Neural progenitor cell (in vitro differentiated cells): Measurements from ENCODE around the gene CGA. TPM values are rescaled to one million over a fixed set of nuclear protein-coding genes. Genes with fewer than 3 reads are reported as not detected.

Source experiments
- DNase-seq: peaks from one replicate; pipeline ENCODE4 v3.0.0-alpha.2; 2016; ENCODE audit warnings: low spot score
- H2AFZ ChIP-seq: fragments of 200-600 bp; sonication (generic); replicated peaks from 2 replicates; pipeline ENCODE4 v1.6.1; 2016; ENCODE audit warnings: antibody characterized with exemption
- H3F3A ChIP-seq: fragments of 200-600 bp; sonication (generic); 2 replicates; pipeline ENCODE4 v1.6.1; 2016; ENCODE audit warnings: antibody characterized with exemption, low read depth
- H3K27ac ChIP-seq: fragments of 200-600 bp; sonication (generic); 2 replicates; pipeline ENCODE4 v1.5.1; 2016; ENCODE audit warnings: mild to moderate bottlenecking
- H3K27me3 ChIP-seq: fragments of 200-600 bp; sonication (generic); 2 replicates; pipeline ENCODE4 v1.6.1; 2016; ENCODE audit warnings: mild to moderate bottlenecking, moderate library complexity
- H3K36me3 ChIP-seq: fragments of 200-600 bp; sonication (generic); 2 replicates; pipeline ENCODE4 v1.5.1; 2016
- H3K4me1 ChIP-seq: fragments of 200-600 bp; sonication (generic); 2 replicates; pipeline ENCODE4 v1.6.1; 2016; ENCODE audit warnings: mixed run types
- H3K4me2 ChIP-seq: fragments of 200-600 bp; sonication (generic); 2 replicates; pipeline ENCODE4 v1.6.1; 2016
- H3K4me3 ChIP-seq: fragments of 200-600 bp; sonication (generic); 2 replicates; pipeline ENCODE4 v1.5.1; 2016
- H3K79me2 ChIP-seq: fragments of 200-600 bp; sonication (generic); 2 replicates; pipeline ENCODE4 v1.6.1; 2016; ENCODE audit warnings: low read depth
- H3K9ac ChIP-seq: fragments of 200-600 bp; sonication (generic); 2 replicates; pipeline ENCODE4 v1.6.1; 2016
- H3K9me3 ChIP-seq: fragments of 200-600 bp; sonication (generic); 2 replicates; pipeline ENCODE4 v1.5.1; 2016; ENCODE audit warnings: low read depth
- H4K20me1 ChIP-seq: fragments of 200-600 bp; sonication (generic); 2 replicates; pipeline ENCODE4 v1.6.1; 2016; ENCODE audit warnings: low read depth
- H3K27ac Mint-ChIP-seq: 3 replicates; pipeline ENCODE4 v1.8.0; 2021; ENCODE audit warnings: mixed read lengths
- H3K27me3 Mint-ChIP-seq: 2 replicates; pipeline ENCODE4 v1.8.0; 2022; ENCODE audit warnings: low read depth, mild to moderate bottlenecking, inconsistent platforms, moderate library complexity, mixed read lengths; ENCODE audit not compliant: insufficient read depth
- H3K36me3 Mint-ChIP-seq: 3 replicates; pipeline ENCODE4 v1.8.0; 2021; ENCODE audit warnings: mixed read lengths
- H3K4me1 Mint-ChIP-seq: 3 replicates; pipeline ENCODE4 v1.8.0; 2021; ENCODE audit warnings: mixed read lengths
- H3K4me3 Mint-ChIP-seq: 3 replicates; pipeline ENCODE4 v1.8.0; 2021; ENCODE audit warnings: mild to moderate bottlenecking, moderate library complexity, mixed read lengths
- H3K9me3 Mint-ChIP-seq: 3 replicates; pipeline ENCODE4 v1.8.0; 2020; ENCODE audit warnings: mixed read lengths
- CTCF ChIP-seq: fragments of 200-600 bp; sonication (generic); IDR thresholded peaks from 2 replicates; pipeline ENCODE4 v1.5.1; 2017; ENCODE audit warnings: antibody characterized with exemption, mild to moderate bottlenecking
- EZH2 ChIP-seq: fragments of 200-600 bp; sonication (generic); IDR thresholded peaks from 2 replicates; pipeline ENCODE4 v1.6.1; 2017; ENCODE audit warnings: antibody characterized with exemption, mild to moderate bottlenecking, moderate library complexity
- EZH2phosphoT487 ChIP-seq: fragments of 200-600 bp; sonication (generic); IDR thresholded peaks from 2 replicates; pipeline ENCODE4 v1.6.1; 2017; ENCODE audit warnings: antibody characterized with exemption
- total RNA-seq: library from RNA; depleted of rRNA; stranded (reverse); fragments of >200 nt; gene quantifications from 2 replicates; pipeline ENCODE4 v1.2.3, GENCODE V29; 2015; ENCODE audit warnings: low replicate concordance

Gene CGA
- total RNA-seq, 1 donor from 2014 or later, result not detected

- H3F3A ChIP-seq, result peaks cover 26% of the 10 kb centered on the region
- no peaks in the 10 kb centered on the region for H3K27me3 ChIP-seq
- no peaks in the 10 kb centered on the region for H3K27me3 Mint-ChIP-seq
- H3K4me3 Mint-ChIP-seq, result no peak overlapping the region
- no peaks in the 10 kb centered on the region for H3K4me1 Mint-ChIP-seq
- no peaks in the 10 kb centered on the region for H3K36me3 ChIP-seq
- peaks cover 1% of the 10 kb centered on the region for H3K36me3 Mint-ChIP-seq
- H3K9ac ChIP-seq, result no peak overlapping the region
- peaks cover 2% of the 10 kb centered on the region for H3K9me3 Mint-ChIP-seq
- H3K9me3 ChIP-seq, result no peaks in the 10 kb centered on the region
- no peaks in the 10 kb centered on the region for H4K20me1 ChIP-seq
- no peak overlapping the region for H3K4me3 ChIP-seq
- H3K27ac ChIP-seq, result no peak overlapping the region
- H2AFZ ChIP-seq, result no peak overlapping the region
- H3K79me2 ChIP-seq, result no peaks in the 10 kb centered on the region
- DNase-seq, result no peak
- no peak overlapping the region for H3K27ac Mint-ChIP-seq
- no peaks in the 10 kb centered on the region for H3K4me1 ChIP-seq
- TF ChIP-seq EZH2, result no peak
- no peak for TF ChIP-seq EZH2phosphoT487
- no peak for TF ChIP-seq CTCF
- no peak overlapping the region for H3K4me2 ChIP-seq
These were observed 32.8 kb upstream of the CGA start for GRCh38 chr6:87127737-87128136.

DNA sequence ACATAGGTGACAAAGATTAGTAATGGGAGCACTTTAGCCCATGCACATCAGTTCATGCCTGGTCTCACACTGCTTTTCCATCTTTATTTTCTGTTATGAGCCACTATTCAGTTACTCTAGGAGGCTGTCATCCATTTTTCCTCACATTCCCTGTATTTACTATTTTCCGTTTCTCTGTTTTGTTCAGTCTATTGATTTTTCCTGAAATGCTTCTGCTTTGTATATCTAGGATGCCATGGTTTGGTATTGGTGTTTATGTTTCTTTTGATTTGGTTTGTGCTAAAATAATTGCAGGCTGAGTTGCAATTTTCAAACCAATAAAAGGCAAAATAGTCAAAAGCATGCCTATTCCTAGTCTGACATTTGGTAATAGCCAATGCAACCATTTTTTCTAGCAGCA is 31.6 kb upstream of the CGA start:
- Histone ChIP-seq H3K27me3 (no peaks in the 10 kb centered on the region), H2AFZ (no peak overlapping the region), H3K9ac (no peak overlapping the region), H4K20me1 (no peaks in the 10 kb centered on the region), H3K36me3 (no peaks in the 10 kb centered on the region), H3K4me3 (no peak overlapping the region), H3K9me3 (no peaks in the 10 kb centered on the region), H3K27ac (no peak overlapping the region), H3F3A (peaks cover 26% of the 10 kb centered on the region), H3K79me2 (no peaks in the 10 kb centered on the region), H3K4me1 (no peaks in the 10 kb centered on the region), H3K4me2 (no peak overlapping the region)
- Mint-ChIP-seq H3K9me3 (peaks cover 4% of the 10 kb centered on the region), H3K4me1 (no peaks in the 10 kb centered on the region), H3K27ac (no peak overlapping the region), H3K4me3 (no peak overlapping the region), H3K36me3 (peaks cover 1% of the 10 kb centered on the region), H3K27me3 (no peaks in the 10 kb centered on the region)
- TF ChIP-seq EZH2phosphoT487 (no peak), EZH2 (no peak), CTCF (no peak)
- DNase-seq, result no peak

DNA sequence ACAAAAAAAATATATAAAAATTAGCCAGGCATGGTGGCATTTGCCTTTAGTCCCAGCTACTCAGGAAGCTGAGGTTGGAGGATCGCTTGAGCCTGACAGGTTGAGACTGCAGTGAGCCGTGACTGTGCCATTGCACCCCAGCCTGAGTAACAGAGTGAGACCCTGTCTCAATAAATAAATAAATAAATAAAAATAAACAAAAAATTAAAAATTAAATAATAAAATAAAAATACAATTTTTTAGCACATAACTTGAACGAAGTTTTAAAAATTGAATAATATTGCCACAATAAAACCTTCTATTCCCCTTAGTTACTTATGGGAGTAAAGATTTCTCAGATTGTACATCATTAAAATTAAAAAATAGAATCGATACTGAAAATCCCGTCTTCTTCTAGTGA is 29.2 kb upstream of the CGA start:
- no peak overlapping the region for H3K9ac ChIP-seq
- H2AFZ ChIP-seq, result no peak overlapping the region
- no peak overlapping the region for H3K27ac Mint-ChIP-seq
- H3K27me3 ChIP-seq, result no peaks in the 10 kb centered on the region
- H3K4me1 Mint-ChIP-seq, result no peaks in the 10 kb centered on the region
- no peaks in the 10 kb centered on the region for H4K20me1 ChIP-seq
- no peaks in the 10 kb centered on the region for H3K79me2 ChIP-seq
- H3K27me3 Mint-ChIP-seq, result peaks cover 2% of the 10 kb centered on the region
- H3F3A ChIP-seq, result peaks cover 21% of the 10 kb centered on the region
- H3K4me3 ChIP-seq, result no peak overlapping the region
- no peak overlapping the region for H3K4me3 Mint-ChIP-seq
- H3K36me3 Mint-ChIP-seq, result peaks cover 1% of the 10 kb centered on the region
- no peaks in the 10 kb centered on the region for H3K4me1 ChIP-seq
- H3K9me3 Mint-ChIP-seq, result peaks cover 4% of the 10 kb centered on the region
- no peak overlapping the region for H3K27ac ChIP-seq
- no peak overlapping the region for H3K4me2 ChIP-seq
- H3K9me3 ChIP-seq, result no peaks in the 10 kb centered on the region
- no peak for DNase-seq
- TF ChIP-seq CTCF, result no peak
- no peak for TF ChIP-seq EZH2
- H3K36me3 ChIP-seq, result no peaks in the 10 kb centered on the region

DNA sequence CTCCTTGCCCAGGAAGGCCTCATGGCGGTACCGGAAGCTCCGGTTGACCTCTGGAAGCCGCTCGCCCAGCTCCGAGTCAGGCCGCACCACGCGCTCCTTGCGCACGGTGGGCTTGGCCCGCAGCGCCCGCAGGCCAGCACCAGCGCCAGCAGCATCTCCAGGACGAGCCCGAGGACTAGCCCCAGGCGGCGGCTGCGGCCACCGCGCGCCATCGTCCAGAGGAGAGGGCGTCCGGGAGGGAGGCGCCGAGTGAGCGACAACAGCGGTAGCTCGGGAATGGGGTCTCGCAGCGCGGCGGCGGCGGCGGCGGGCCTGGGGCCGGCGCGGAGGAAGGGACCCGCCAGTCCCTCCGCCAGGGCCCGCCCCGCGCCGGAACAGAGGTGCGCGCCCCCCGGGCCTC is 27.6 kb upstream of the CGA start:
- no peaks in the 10 kb centered on the region for H3K27me3 ChIP-seq
- DNase-seq, result no peak
- no peak overlapping the region for H3K27ac Mint-ChIP-seq
- H3K36me3 ChIP-seq, result no peaks in the 10 kb centered on the region
- no peak for TF ChIP-seq EZH2
- no peak for TF ChIP-seq CTCF
- no peak for TF ChIP-seq EZH2phosphoT487
- H3K36me3 Mint-ChIP-seq, result peaks cover 1% of the 10 kb centered on the region
- no peak overlapping the region for H3K4me2 ChIP-seq
- H3K27ac ChIP-seq, result no peak overlapping the region
- no peak overlapping the region for H2AFZ ChIP-seq
- H3K9me3 ChIP-seq, result no peaks in the 10 kb centered on the region
- no peaks in the 10 kb centered on the region for H3K4me1 Mint-ChIP-seq
- H3K9me3 Mint-ChIP-seq, result peaks cover 4% of the 10 kb centered on the region
- no peak overlapping the region for H3K9ac ChIP-seq
- H3K79me2 ChIP-seq, result no peaks in the 10 kb centered on the region
- no peaks in the 10 kb centered on the region for H4K20me1 ChIP-seq
- H3F3A ChIP-seq, result peaks cover 5% of the 10 kb centered on the region
- H3K4me3 ChIP-seq, result no peak overlapping the region
- H3K27me3 Mint-ChIP-seq, result peaks cover 2% of the 10 kb centered on the region
- no peak overlapping the region for H3K4me3 Mint-ChIP-seq
- H3K4me1 ChIP-seq, result no peaks in the 10 kb centered on the region
